ENCODE data around the gene PPIA.

PPIA gene

DNA sequence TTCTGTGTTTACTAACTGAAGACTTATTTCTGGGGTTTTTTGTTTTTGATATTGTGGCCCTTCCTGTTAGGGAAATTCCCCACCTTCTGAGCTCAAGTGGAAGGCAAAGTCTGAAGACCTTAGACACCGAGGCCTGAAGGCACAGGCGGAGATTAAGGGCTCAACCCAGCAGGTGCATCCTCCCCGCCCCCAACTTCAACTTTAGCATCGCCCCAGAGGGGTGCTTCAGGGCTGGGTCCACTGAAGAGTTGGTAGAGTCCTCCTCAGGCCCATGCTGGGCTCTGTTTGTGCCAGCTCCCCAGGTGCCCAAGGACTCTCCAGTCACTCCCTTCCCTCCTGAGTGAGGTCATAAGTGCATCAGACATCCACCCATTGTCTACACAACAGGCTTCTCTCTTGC, 9.4 kb upstream of the PPIA start:
- Histone ChIP-seq H3K9me3 (replicated peaks; ENCODE audit: insufficient read depth, low read length) (no peaks in the 10 kb centered on the region), H3K9me2 (replicated peaks; ENCODE audit: insufficient read depth, low read length) (no peaks in the 10 kb centered on the region), H3K79me2 (ENCODE audit: low read length) (no peaks in the 10 kb centered on the region), H2AFZ (ENCODE audit: low read length) (0 out of 2 replicates have a peak overlapping the region, but pooled peaks have one; percentile 14), H3K27ac (ENCODE audit: low read length) (peak overlapping the region; percentile 13; the same call in 1 of the 2 replicates), H3K36me3 (replicated peaks; ENCODE audit: insufficient read depth, low read length) (no peaks in the 10 kb centered on the region), H4K20me1 (ENCODE audit: insufficient read depth, low read length) (no peaks in the 10 kb centered on the region), H3F3A (ENCODE audit: insufficient read depth, low read length) (peaks cover 25% of the 10 kb centered on the region), H3K9ac (ENCODE audit: low read length) (no peak overlapping the region), H3K27me3 (replicated peaks; ENCODE audit: insufficient read depth, low read length) (no peaks in the 10 kb centered on the region), H3K4me2 (ENCODE audit: low read depth, low read length) (peak overlapping the region; percentile 15; the same call in 1 of the 2 replicates), H3K4me1 (ENCODE audit: low read length) (peaks cover 21% of the 10 kb centered on the region), H3K4me3 (ENCODE audit: low read length) (no peak overlapping the region)
- TF ChIP-seq EZH2phosphoT487 (IDR thresholded peaks at IDR 0.05; ENCODE audit: low read length) (no peak), EZH2 (optimal IDR thresholded peaks at IDR 0.05; ENCODE audit: low read depth, low read length) (no peak)
- TF ChIP-seq, protein P1, sequence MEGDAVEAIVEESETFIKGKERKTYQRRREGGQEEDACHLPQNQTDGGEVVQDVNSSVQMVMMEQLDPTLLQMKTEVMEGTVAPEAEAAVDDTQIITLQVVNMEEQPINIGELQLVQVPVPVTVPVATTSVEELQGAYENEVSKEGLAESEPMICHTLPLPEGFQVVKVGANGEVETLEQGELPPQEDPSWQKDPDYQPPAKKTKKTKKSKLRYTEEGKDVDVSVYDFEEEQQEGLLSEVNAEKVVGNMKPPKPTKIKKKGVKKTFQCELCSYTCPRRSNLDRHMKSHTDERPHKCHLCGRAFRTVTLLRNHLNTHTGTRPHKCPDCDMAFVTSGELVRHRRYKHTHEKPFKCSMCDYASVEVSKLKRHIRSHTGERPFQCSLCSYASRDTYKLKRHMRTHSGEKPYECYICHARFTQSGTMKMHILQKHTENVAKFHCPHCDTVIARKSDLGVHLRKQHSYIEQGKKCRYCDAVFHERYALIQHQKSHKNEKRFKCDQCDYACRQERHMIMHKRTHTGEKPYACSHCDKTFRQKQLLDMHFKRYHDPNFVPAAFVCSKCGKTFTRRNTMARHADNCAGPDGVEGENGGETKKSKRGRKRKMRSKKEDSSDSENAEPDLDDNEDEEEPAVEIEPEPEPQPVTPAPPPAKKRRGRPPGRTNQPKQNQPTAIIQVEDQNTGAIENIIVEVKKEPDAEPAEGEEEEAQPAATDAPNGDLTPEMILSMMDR (IDR thresholded peaks at IDR 0.05; ENCODE audit: low read length), result no peak
- peak; percentile 85 for DNase-seq

DNA sequence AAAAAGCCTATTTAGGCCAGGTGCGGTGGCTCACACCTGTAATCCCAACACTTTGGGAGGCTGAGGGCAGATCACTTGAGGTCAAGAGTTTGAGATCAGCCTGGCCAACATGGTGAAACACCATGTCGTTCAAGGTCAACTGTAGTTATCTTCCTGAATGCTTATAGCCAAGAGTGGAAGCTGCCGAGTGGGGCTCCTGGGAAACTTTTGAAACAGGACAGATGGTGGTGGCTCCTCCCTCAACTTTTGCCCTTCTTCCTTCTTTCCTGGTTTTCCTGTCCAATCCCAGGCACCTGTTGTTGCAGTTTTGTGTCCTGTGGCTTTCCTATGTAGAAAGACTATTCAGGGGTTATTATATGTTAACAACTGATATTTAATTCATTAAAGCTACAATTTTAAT, 8.7 kb upstream of the PPIA start:
- H3K27ac ChIP-seq (ENCODE audit: low read length), result no peak overlapping the region
- H4K20me1 ChIP-seq (ENCODE audit: insufficient read depth, low read length), result no peaks in the 10 kb centered on the region
- H3K4me1 ChIP-seq (ENCODE audit: low read length), result peaks cover 22% of the 10 kb centered on the region
- H3F3A ChIP-seq (ENCODE audit: insufficient read depth, low read length), result peaks cover 25% of the 10 kb centered on the region
- no peaks in the 10 kb centered on the region for H3K27me3 ChIP-seq (replicated peaks; ENCODE audit: insufficient read depth, low read length)
- no peaks in the 10 kb centered on the region for H3K79me2 ChIP-seq (ENCODE audit: low read length)
- no peak for DNase-seq
- H2AFZ ChIP-seq (ENCODE audit: low read length), result no peak overlapping the region
- H3K4me3 ChIP-seq (ENCODE audit: low read length), result no peak overlapping the region
- H3K9me3 ChIP-seq (replicated peaks; ENCODE audit: insufficient read depth, low read length), result no peaks in the 10 kb centered on the region
- TF ChIP-seq, protein P1 (IDR thresholded peaks at IDR 0.05; ENCODE audit: low read length), result no peak
- TF ChIP-seq EZH2phosphoT487 (IDR thresholded peaks at IDR 0.05; ENCODE audit: low read length) (no peak), EZH2 (optimal IDR thresholded peaks at IDR 0.05; ENCODE audit: low read depth, low read length) (no peak)
- no peaks in the 10 kb centered on the region for H3K36me3 ChIP-seq (replicated peaks; ENCODE audit: insufficient read depth, low read length)
- H3K9ac ChIP-seq (ENCODE audit: low read length), result no peak overlapping the region
- no peaks in the 10 kb centered on the region for H3K9me2 ChIP-seq (replicated peaks; ENCODE audit: insufficient read depth, low read length)
- no peak overlapping the region for H3K4me2 ChIP-seq (ENCODE audit: low read depth, low read length)

DNA sequence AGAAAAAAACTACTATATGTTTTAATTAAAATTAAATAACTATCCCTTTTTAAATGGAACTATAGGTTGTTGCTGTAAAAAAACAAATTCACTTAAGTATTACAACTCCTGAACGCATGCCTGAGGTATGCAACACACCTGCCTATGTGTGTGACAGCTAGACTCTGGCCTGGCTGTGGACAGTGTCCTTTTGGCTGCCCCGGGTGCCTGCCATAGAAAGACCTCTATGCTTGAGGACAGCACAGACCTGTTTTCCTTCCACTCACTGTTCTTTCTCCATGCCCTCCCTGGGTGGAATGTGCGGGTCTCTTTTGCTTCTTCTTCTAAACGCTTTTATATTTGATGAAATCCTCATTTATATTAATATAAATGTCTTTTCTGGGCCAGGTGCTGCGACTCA, 6.5 kb upstream of the PPIA start:
- no peak overlapping the region for H2AFZ ChIP-seq (ENCODE audit: low read length)
- no peak overlapping the region for H3K27ac ChIP-seq (ENCODE audit: low read length)
- H3K9me2 ChIP-seq (replicated peaks; ENCODE audit: insufficient read depth, low read length), result no peaks in the 10 kb centered on the region
- no peak for DNase-seq
- H3K9ac ChIP-seq (ENCODE audit: low read length), result no peak overlapping the region
- H3K4me3 ChIP-seq (ENCODE audit: low read length), result no peak overlapping the region
- 0 out of 2 replicates have a peak, but pooled peaks cover under 1% of the 10 kb centered on the region for H3K79me2 ChIP-seq (ENCODE audit: low read length)
- no peaks in the 10 kb centered on the region for H4K20me1 ChIP-seq (ENCODE audit: insufficient read depth, low read length)
- no peaks in the 10 kb centered on the region for H3K27me3 ChIP-seq (replicated peaks; ENCODE audit: insufficient read depth, low read length)
- H3K4me2 ChIP-seq (ENCODE audit: low read depth, low read length), result no peak overlapping the region
- no peak for TF ChIP-seq EZH2phosphoT487 (IDR thresholded peaks at IDR 0.05; ENCODE audit: low read length)
- TF ChIP-seq EZH2 (optimal IDR thresholded peaks at IDR 0.05; ENCODE audit: low read depth, low read length), result no peak
- TF ChIP-seq, protein P1 (IDR thresholded peaks at IDR 0.05; ENCODE audit: low read length), result no peak
- no peaks in the 10 kb centered on the region for H3K36me3 ChIP-seq (replicated peaks; ENCODE audit: insufficient read depth, low read length)
- H3F3A ChIP-seq (ENCODE audit: insufficient read depth, low read length), result peaks cover 37% of the 10 kb centered on the region
- H3K9me3 ChIP-seq (replicated peaks; ENCODE audit: insufficient read depth, low read length), result no peaks in the 10 kb centered on the region
- peaks cover 22% of the 10 kb centered on the region for H3K4me1 ChIP-seq (ENCODE audit: low read length)
